B cell (primary cell): Measurements from ENCODE around the gene GPR15. TPM values are rescaled to one million over a fixed set of nuclear protein-coding genes. Genes with fewer than 3 reads are reported as not detected.

ENCODE experiments used
- ATAC-seq: fragments of 200-7000 bp; cut with Tn5 transposase; one replicate; pipeline ENCODE4 v1.10.0; 2021; ENCODE audit warnings: low read depth, mild to moderate bottlenecking, moderate number of reproducible peaks, moderate library complexity
- CTCF ChIA-PET: fragments of 350-600 bp; sonication (Branson Sonifier 250); formaldehyde crosslinking; loops from one replicate; lab custom pipeline; 2021; ENCODE audit warnings: antibody characterized with exemption, inconsistent platforms; lab: Charles Lee
- POLR2A ChIA-PET: fragments of 350-600 bp; sonication (Branson Sonifier 250); formaldehyde crosslinking; loops from one replicate; lab custom pipeline; 2021; ENCODE audit warnings: antibody characterized with exemption; lab: Charles Lee
- DNase-seq: peaks from one replicate; pipeline ENCODE4 v3.0.0; 2013
- H2AFZ ChIP-seq: 2 replicates; pipeline ENCODE4 v1.6.1; 2012; ENCODE audit warnings: mild to moderate bottlenecking, low read depth, low read length; ENCODE audit not compliant: insufficient read depth, poor library complexity, severe bottlenecking
- H3K27ac ChIP-seq, 2 donors: 1 replicate in 1 of 2; 2 replicates in 1 of 2; pipeline ENCODE4 v1.5.1; 2012 to 2013; ENCODE audit warnings: low read length in 2 of 2, mild to moderate bottlenecking in 2 of 2, moderate library complexity in 1 of 2
- H3K27me3 ChIP-seq, 4 experiments: fragments of 200-600 bp in 1 of 4; sonication (generic) in 1 of 4; replicated peaks in 1 of 4; 1 replicate in 2 of 4; 2 replicates in 2 of 4; pipeline versions ENCODE4 v1.6.1 to v1.7.0; 2013 to 2016; ENCODE audit warnings: low read length in 3 of 4, mild to moderate bottlenecking in 2 of 4, mixed read lengths in 1 of 4, moderate library complexity in 1 of 4; ENCODE audit not compliant: insufficient read depth in 4 of 4, control insufficient read depth in 3 of 4; ENCODE audit errors: control extremely low read depth in 1 of 4
- H3K36me3 ChIP-seq, 2 experiments: replicated peaks in 1 of 2; 1 replicate in 1 of 2; 2 replicates in 1 of 2; pipeline versions ENCODE4 v1.6.1 to v1.7.1; 2013; ENCODE audit warnings: low read length in 1 of 2; ENCODE audit not compliant: insufficient read depth in 2 of 2, control insufficient read depth in 1 of 2; ENCODE audit errors: control extremely low read depth in 1 of 2, extremely low read depth in 1 of 2
- H3K4me1 ChIP-seq, 2 donors: fragments of 200-600 bp in 1 of 2; sonication (generic) in 1 of 2; 1 replicate in 1 of 2; 2 replicates in 1 of 2; pipeline versions ENCODE4 v1.5.1 to v1.6.1; 2013 to 2017; ENCODE audit warnings: low read length in 2 of 2; ENCODE audit not compliant: control insufficient read depth in 2 of 2, insufficient read depth in 2 of 2
- H3K4me2 ChIP-seq: replicated peaks from 2 replicates; pipeline ENCODE3; 2012; ENCODE audit warnings: mild to moderate bottlenecking, low read depth, low read length; ENCODE audit not compliant: poor library complexity, severe bottlenecking
- H3K4me3 ChIP-seq, 5 experiments: fragments of 200-600 bp in 1 of 5; sonication (generic) in 1 of 5; 1 replicate in 3 of 5; 2 replicates in 2 of 5; pipeline versions ENCODE4 v1.5.1 to v1.7.0; 2011 to 2016; ENCODE audit warnings: low read length in 4 of 5, mild to moderate bottlenecking in 4 of 5, low read depth in 2 of 5, control low read depth in 1 of 5, moderate library complexity in 1 of 5; ENCODE audit not compliant: insufficient read depth in 1 of 5; ENCODE audit errors: control extremely low read depth in 1 of 5, extremely low read depth in 1 of 5
- H3K79me2 ChIP-seq: fragments of 200-600 bp; sonication (generic); one replicate; pipeline ENCODE4 v1.6.0; 2016; ENCODE audit warnings: low read length; ENCODE audit not compliant: control insufficient read depth, insufficient read depth
- H3K9ac ChIP-seq: fragments of 200-600 bp; sonication (generic); 2 replicates; pipeline ENCODE4 v1.6.1; 2017; ENCODE audit warnings: mild to moderate bottlenecking, low read length, moderate library complexity
- H3K9me3 ChIP-seq, 3 donors: one replicate each; pipeline versions ENCODE4 v1.6.1 to v1.7.1; 2013; ENCODE audit warnings: low read length in 2 of 3; ENCODE audit not compliant: control insufficient read depth in 2 of 3, insufficient read depth in 1 of 3; ENCODE audit errors: control extremely low read depth in 1 of 3
- H4K20me1 ChIP-seq: 2 replicates; pipeline ENCODE4 v1.6.0; 2012; ENCODE audit warnings: mild to moderate bottlenecking, low read length; ENCODE audit not compliant: insufficient read depth, control insufficient read depth, poor library complexity, severe bottlenecking
- H3K27ac Mint-ChIP-seq: one replicate; pipeline ENCODE4 v1.8.0; 2021; ENCODE audit warnings: mixed read lengths
- H3K27me3 Mint-ChIP-seq: one replicate; pipeline ENCODE4 v1.8.0; 2021; ENCODE audit warnings: mixed read lengths
- H3K4me1 Mint-ChIP-seq: one replicate; pipeline ENCODE4 v1.8.0; 2021; ENCODE audit warnings: mixed read lengths
- H3K4me3 Mint-ChIP-seq: one replicate; pipeline ENCODE4 v1.8.0; 2021; ENCODE audit warnings: mixed read lengths
- H3K9me3 Mint-ChIP-seq: one replicate; pipeline ENCODE4 v1.8.0; 2022; ENCODE audit warnings: mixed read lengths; ENCODE audit not compliant: insufficient read depth
- EZH2 ChIP-seq: IDR thresholded peaks from 2 replicates; pipeline ENCODE4 v1.6.1; 2012; ENCODE audit warnings: borderline replicate concordance, low read depth, mild to moderate bottlenecking, moderate library complexity, low read length; ENCODE audit not compliant: insufficient read depth, poor library complexity, severe bottlenecking
- WGBS: methylation state at CpG from one replicate; pipeline ENCODE4 v1.1.5; 2013; ENCODE audit warnings: missing lambda C conversion rate; ENCODE audit not compliant: insufficient coverage; 5-methylcytosine and 5-hydroxymethylcytosine counted together
- intact Hi-C: fragments of 100-400 bp; cut with micrococcal nuclease; formaldehyde crosslinking; loops from one replicate; pipeline ENCODE4 v1.10.0; 2022
- polyA plus RNA-seq: library from polyadenylated mRNA; depleted of rRNA; stranded (reverse); fragments of >200 nt; gene quantifications from 2 replicates; pipeline ENCODE4 v1.2.3, GENCODE V29; 2012
- total RNA-seq, 2 donors: library from RNA; stranded (reverse); fragments of 120-200 nt in 1 of 2; gene quantifications; 1 replicate in 1 of 2; 2 replicates in 1 of 2; pipeline versions ENCODE4 v1.2.3 to v1.2.4, GENCODE V29; 2013 to 2022
- TF ChIP-seq, protein P1 (sequence below): fragments of 200-600 bp; IDR thresholded peaks from one replicate; pipeline ENCODE4 v1.8.0; 2022; ENCODE audit warnings: antibody characterized with exemption, mild to moderate bottlenecking

Gene GPR15
- total and polyA plus RNA-seq, 2 donors (not counting 1 experiment from before 2014, with no cell fraction given) = 6.4 to 6.5 TPM

GRCh38 chr3:98514948-98515347 is 16.8 kb upstream of the GPR15 start:
- intact Hi-C loops = no loop called here

DNA sequence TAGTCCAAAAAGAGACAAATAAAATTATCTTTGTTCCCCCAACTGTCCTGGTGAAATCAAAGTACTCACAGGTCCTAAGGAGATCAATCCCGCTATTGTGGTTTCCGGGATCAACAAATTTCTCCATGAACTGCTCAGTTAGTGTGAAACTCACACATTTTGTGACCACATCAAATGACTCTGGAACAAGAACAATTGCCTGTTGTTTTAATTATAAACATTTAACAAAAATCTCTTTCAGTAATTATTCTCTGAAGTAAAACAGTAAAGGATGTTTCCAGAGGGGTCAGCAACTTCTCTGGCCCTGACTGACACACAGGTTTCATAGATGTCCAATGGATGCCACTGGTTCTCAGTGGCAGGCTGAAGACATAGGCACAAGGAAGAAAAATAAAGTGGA is 13.0 kb upstream of the GPR15 start:
- H3K27ac Mint-ChIP-seq = no peak overlapping the region
- intact Hi-C loops = no loop called here
- peaks cover 13 to 15% of the 10 kb centered on the region in 2 donors for H3K4me1 ChIP-seq
- CTCF ChIA-PET = no interaction called here
- peaks cover 25% of the 10 kb centered on the region for H3K79me2 ChIP-seq
- H3K4me3 ChIP-seq = no peak overlapping the region
- H3K4me2 ChIP-seq = no peak overlapping the region
- no peaks in the 10 kb centered on the region for H4K20me1 ChIP-seq
- no peak overlapping the region for H2AFZ ChIP-seq
- H3K9me3 ChIP-seq = no peaks in the 10 kb centered on the region
- TF ChIP-seq EZH2 = no peak
- TF ChIP-seq, protein P1, sequence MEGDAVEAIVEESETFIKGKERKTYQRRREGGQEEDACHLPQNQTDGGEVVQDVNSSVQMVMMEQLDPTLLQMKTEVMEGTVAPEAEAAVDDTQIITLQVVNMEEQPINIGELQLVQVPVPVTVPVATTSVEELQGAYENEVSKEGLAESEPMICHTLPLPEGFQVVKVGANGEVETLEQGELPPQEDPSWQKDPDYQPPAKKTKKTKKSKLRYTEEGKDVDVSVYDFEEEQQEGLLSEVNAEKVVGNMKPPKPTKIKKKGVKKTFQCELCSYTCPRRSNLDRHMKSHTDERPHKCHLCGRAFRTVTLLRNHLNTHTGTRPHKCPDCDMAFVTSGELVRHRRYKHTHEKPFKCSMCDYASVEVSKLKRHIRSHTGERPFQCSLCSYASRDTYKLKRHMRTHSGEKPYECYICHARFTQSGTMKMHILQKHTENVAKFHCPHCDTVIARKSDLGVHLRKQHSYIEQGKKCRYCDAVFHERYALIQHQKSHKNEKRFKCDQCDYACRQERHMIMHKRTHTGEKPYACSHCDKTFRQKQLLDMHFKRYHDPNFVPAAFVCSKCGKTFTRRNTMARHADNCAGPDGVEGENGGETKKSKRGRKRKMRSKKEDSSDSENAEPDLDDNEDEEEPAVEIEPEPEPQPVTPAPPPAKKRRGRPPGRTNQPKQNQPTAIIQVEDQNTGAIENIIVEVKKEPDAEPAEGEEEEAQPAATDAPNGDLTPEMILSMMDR = no peak
- peaks cover 13 to 27% of the 10 kb centered on the region in 2 experiments for H3K36me3 ChIP-seq
- no peak overlapping the region for H3K9ac ChIP-seq
- H3K4me3 Mint-ChIP-seq = no peak overlapping the region
- no peak for DNase-seq
- no peaks in the 10 kb centered on the region for H3K27me3 Mint-ChIP-seq
- whole genome bisulfite sequencing = 100% methylated on average over 2 of the region's 2 CpGs
- no peaks in the 10 kb centered on the region for H3K27me3 ChIP-seq
- no peaks in the 10 kb centered on the region for H3K9me3 Mint-ChIP-seq
- POLR2A ChIA-PET = no interaction called here
- peaks cover 37% of the 10 kb centered on the region for H3K4me1 Mint-ChIP-seq
- ATAC-seq = no peak
- H3K27ac ChIP-seq = no peak overlapping the region

More at GRCh38 chr3:98514948-98515347, 16.8 kb upstream of the GPR15 start:
- ChIA-PET POLR2A (no interaction called here), CTCF (no interaction called here)
- no peaks in the 10 kb centered on the region for H3K27me3 Mint-ChIP-seq
- peaks cover 15% of the 10 kb centered on the region for H3K4me1 Mint-ChIP-seq
- Histone ChIP-seq H3K36me3 (peaks cover 14 to 36% of the 10 kb centered on the region in 2 experiments), H3K9ac (no peak overlapping the region), H3K9me3 (no peaks in the 10 kb centered on the region), H3K79me2 (peaks cover 5% of the 10 kb centered on the region), H3K4me2 (no peak overlapping the region), H3K4me1 (no peaks in the 10 kb centered on the region), H3K27me3 (no peaks in the 10 kb centered on the region), H4K20me1 (no peaks in the 10 kb centered on the region), H3K4me3 (no peak overlapping the region), H2AFZ (no peak overlapping the region), H3K27ac (no peak overlapping the region)
- TF ChIP-seq EZH2 = no peak
- TF ChIP-seq, protein P1 = no peak
- no peaks in the 10 kb centered on the region for H3K9me3 Mint-ChIP-seq
- DNase-seq (no peak), ATAC-seq (no peak)
- no peak overlapping the region for H3K4me3 Mint-ChIP-seq
- no CpG with 5 or more reads among the region's 1 CpG for WGBS
- no peak overlapping the region for H3K27ac Mint-ChIP-seq
